ENCODE results near the gene ADAMTS1.
A peak's percentile ranks its signal among the peaks of the same experiment; 100 is the strongest.
"Not testable (repeated sequence)": the region's sequence is repeated elsewhere in the genome, so short reads cannot be mapped to it uniquely, and the experiment has no call there.

ADAMTS1 gene

GRCh38 chr21:26877018-26877417 is 31.8 kb upstream of the ADAMTS1 start:
- Histone ChIP-seq H3K9me3 (ENCODE audit: control insufficient read depth, low read length) (peaks cover 26% of the 10 kb centered on the region), H2BK120ac (ENCODE audit: low read depth, low read length) (no peak overlapping the region), H4K8ac (ENCODE audit: low read length) (no peak overlapping the region), H2AK5ac (ENCODE audit: low read length, severe bottlenecking) (no peak overlapping the region), H2BK12ac (ENCODE audit: low read length in 2 of 2) (no peak overlapping the region), H3K18ac (ENCODE audit: low read depth in 1 of 2, low read length in 2 of 2) (no peak overlapping the region), H3K4me3 (ENCODE audit: insufficient read depth in 1 of 2, low read depth in 1 of 2, low read length in 2 of 2) (peak overlapping the region in 1 of 2 experiments; percentile 56), H3K23ac (ENCODE audit: low read length in 2 of 2) (no peak overlapping the region), H3K4me1 (ENCODE audit: control insufficient read depth, insufficient read depth, low read depth, low read length) (no peaks in the 10 kb centered on the region), H4K91ac (ENCODE audit: low read length) (no peak overlapping the region), H3K4ac (ENCODE audit: low read depth in 1 of 2, low read length in 2 of 2) (no peak overlapping the region), H3K9ac (ENCODE audit: low read length) (peak overlapping the region; percentile 62), H2BK15ac (ENCODE audit: low read depth, poor library complexity, severe bottlenecking) (no peak overlapping the region), H2AFZ (ENCODE audit: low read depth, low read length) (no peak overlapping the region), H3K36me3 (ENCODE audit: control insufficient read depth in 1 of 2, insufficient read depth in 2 of 2, low read depth in 1 of 2, low read length in 2 of 2) (no peaks in the 10 kb centered on the region), H3K27me3 (ENCODE audit: control insufficient read depth in 1 of 2, insufficient read depth in 1 of 2, low read length in 2 of 2) (no peaks in the 10 kb centered on the region), H3K4me2 (ENCODE audit: low read length, poor library complexity, severe bottlenecking) (no peak overlapping the region), H3K14ac (ENCODE audit: low read length in 2 of 2) (no peak overlapping the region), H3K27ac (ENCODE audit: low read length, poor library complexity, severe bottlenecking) (no peak overlapping the region), H3K79me1 (replicated peaks; ENCODE audit: low read length, poor library complexity, severe bottlenecking) (no peaks in the 10 kb centered on the region), H2BK5ac (ENCODE audit: low read depth, low read length, poor library complexity, severe bottlenecking) (no peak overlapping the region)
- no peak for DNase-seq
- 84% methylated on average over 5 of the region's 6 CpGs for WGBS

- no peak for DNase-seq
- Histone ChIP-seq H2BK5ac (ENCODE audit: low read depth, low read length, poor library complexity, severe bottlenecking) (no peak overlapping the region), H4K8ac (ENCODE audit: low read length) (no peak overlapping the region), H3K23ac (ENCODE audit: low read length in 2 of 2) (no peak overlapping the region), H2BK15ac (ENCODE audit: low read depth, poor library complexity, severe bottlenecking) (no peak overlapping the region), H3K9me3 (ENCODE audit: control insufficient read depth, low read length) (peaks cover 30% of the 10 kb centered on the region), H3K4me1 (ENCODE audit: control insufficient read depth, insufficient read depth, low read depth, low read length) (no peaks in the 10 kb centered on the region), H2AK5ac (ENCODE audit: low read length, severe bottlenecking) (no peak overlapping the region), H2BK120ac (ENCODE audit: low read depth, low read length) (no peak overlapping the region), H2BK12ac (ENCODE audit: low read length in 2 of 2) (no peak overlapping the region), H3K18ac (ENCODE audit: low read depth in 1 of 2, low read length in 2 of 2) (no peak overlapping the region), H3K79me1 (replicated peaks; ENCODE audit: low read length, poor library complexity, severe bottlenecking) (no peaks in the 10 kb centered on the region), H3K36me3 (ENCODE audit: control insufficient read depth in 1 of 2, insufficient read depth in 2 of 2, low read depth in 1 of 2, low read length in 2 of 2) (no peaks in the 10 kb centered on the region), H3K27me3 (ENCODE audit: control insufficient read depth in 1 of 2, insufficient read depth in 1 of 2, low read length in 2 of 2) (no peaks in the 10 kb centered on the region), H3K9ac (ENCODE audit: low read length) (no peak overlapping the region), H4K91ac (ENCODE audit: low read length) (no peak overlapping the region), H2AFZ (ENCODE audit: low read depth, low read length) (no peak overlapping the region), H3K4me2 (ENCODE audit: low read length, poor library complexity, severe bottlenecking) (no peak overlapping the region), H3K4me3 (ENCODE audit: insufficient read depth in 1 of 2, low read depth in 1 of 2, low read length in 2 of 2) (no peak overlapping the region), H3K14ac (ENCODE audit: low read length in 2 of 2) (no peak overlapping the region), H3K27ac (ENCODE audit: low read length, poor library complexity, severe bottlenecking) (no peak overlapping the region), H3K4ac (ENCODE audit: low read depth in 1 of 2, low read length in 2 of 2) (no peak overlapping the region)
- 88% methylated on average over 1 of the region's 1 CpG for WGBS
These were observed 29.1 kb upstream of the ADAMTS1 start for GRCh38 chr21:26874347-26874746.

GRCh38 chr21:26865857-26866256 is 20.6 kb upstream of the ADAMTS1 start:
- DNase-seq, result no peak
- no peak overlapping the region for H3K9ac ChIP-seq (ENCODE audit: low read length)
- no peak overlapping the region for H4K8ac ChIP-seq (ENCODE audit: low read length)
- no peak overlapping the region for H2AFZ ChIP-seq (ENCODE audit: low read depth, low read length)
- no peaks in the 10 kb centered on the region for H3K4me1 ChIP-seq (ENCODE audit: control insufficient read depth, insufficient read depth, low read depth, low read length)
- no peak overlapping the region for H3K27ac ChIP-seq (ENCODE audit: low read length, poor library complexity, severe bottlenecking)
- H3K36me3 ChIP-seq (ENCODE audit: control insufficient read depth in 1 of 2, insufficient read depth in 2 of 2, low read depth in 1 of 2, low read length in 2 of 2), result no peaks in the 10 kb centered on the region
- no peak overlapping the region for H3K18ac ChIP-seq (ENCODE audit: low read depth in 1 of 2, low read length in 2 of 2)
- no peak overlapping the region for H3K23ac ChIP-seq (ENCODE audit: low read length in 2 of 2)
- H3K27me3 ChIP-seq (ENCODE audit: control insufficient read depth in 1 of 2, insufficient read depth in 1 of 2, low read length in 2 of 2), result no peaks in the 10 kb centered on the region
- H2BK120ac ChIP-seq (ENCODE audit: low read depth, low read length), result no peak overlapping the region
- H2BK12ac ChIP-seq (ENCODE audit: low read length in 2 of 2), result no peak overlapping the region
- 88% methylated on average over 1 of the region's 3 CpGs for WGBS
- no peak overlapping the region for H3K4ac ChIP-seq (ENCODE audit: low read depth in 1 of 2, low read length in 2 of 2)
- no peak overlapping the region for H3K4me2 ChIP-seq (ENCODE audit: low read length, poor library complexity, severe bottlenecking)
- peaks cover 4% of the 10 kb centered on the region for H3K9me3 ChIP-seq (ENCODE audit: control insufficient read depth, low read length)
- no peak overlapping the region for H4K91ac ChIP-seq (ENCODE audit: low read length)
- no peaks in the 10 kb centered on the region for H3K79me1 ChIP-seq (replicated peaks; ENCODE audit: low read length, poor library complexity, severe bottlenecking)
- no peak overlapping the region for H2BK5ac ChIP-seq (ENCODE audit: low read depth, low read length, poor library complexity, severe bottlenecking)
- H3K14ac ChIP-seq (ENCODE audit: low read length in 2 of 2), result no peak overlapping the region
- H2AK5ac ChIP-seq (ENCODE audit: low read length, severe bottlenecking), result no peak overlapping the region
- no peak overlapping the region for H3K4me3 ChIP-seq (ENCODE audit: insufficient read depth in 1 of 2, low read depth in 1 of 2, low read length in 2 of 2)
- no peak overlapping the region for H2BK15ac ChIP-seq (ENCODE audit: low read depth, poor library complexity, severe bottlenecking)

- H2AK5ac ChIP-seq (ENCODE audit: low read length, severe bottlenecking); H3K4me2 ChIP-seq (ENCODE audit: low read length, poor library complexity, severe bottlenecking); H2AFZ ChIP-seq (ENCODE audit: low read depth, low read length); H4K8ac ChIP-seq (ENCODE audit: low read length); H2BK120ac ChIP-seq (ENCODE audit: low read depth, low read length); H3K18ac ChIP-seq (ENCODE audit: low read depth in 1 of 2, low read length in 2 of 2); H3K4ac ChIP-seq (ENCODE audit: low read depth in 1 of 2, low read length in 2 of 2); H3K14ac ChIP-seq (ENCODE audit: low read length in 2 of 2); DNase-seq; H3K27me3 ChIP-seq (ENCODE audit: control insufficient read depth in 1 of 2, insufficient read depth in 1 of 2, low read length in 2 of 2); H2BK12ac ChIP-seq (ENCODE audit: low read length in 2 of 2); H3K9ac ChIP-seq (ENCODE audit: low read length); H3K4me3 ChIP-seq (ENCODE audit: insufficient read depth in 1 of 2, low read depth in 1 of 2, low read length in 2 of 2); H2BK5ac ChIP-seq (ENCODE audit: low read depth, low read length, poor library complexity, severe bottlenecking); H4K91ac ChIP-seq (ENCODE audit: low read length); H3K9me3 ChIP-seq (ENCODE audit: control insufficient read depth, low read length); H2BK15ac ChIP-seq (ENCODE audit: low read depth, poor library complexity, severe bottlenecking); H3K27ac ChIP-seq (ENCODE audit: low read length, poor library complexity, severe bottlenecking); H3K36me3 ChIP-seq (ENCODE audit: control insufficient read depth in 1 of 2, insufficient read depth in 2 of 2, low read depth in 1 of 2, low read length in 2 of 2); H3K4me1 ChIP-seq (ENCODE audit: control insufficient read depth, insufficient read depth, low read depth, low read length); H3K79me1 ChIP-seq (replicated peaks; ENCODE audit: low read length, poor library complexity, severe bottlenecking); H3K23ac ChIP-seq (ENCODE audit: low read length in 2 of 2): not testable (repeated sequence)
- WGBS, result 97% methylated on average over 7 of the region's 7 CpGs
These were observed 11.7 kb upstream of the ADAMTS1 start for GRCh38 chr21:26856871-26857350.

All from mesenchymal stem cell (in vitro differentiated cells and primary cell).